ENCODE results near the gene VWA5B1.

Gene VWA5B1

GRCh38 chr1:20377516-20378270 lies 87.0 kb downstream of the VWA5B1 start:
- H3K4me3 ChIP-seq (ENCODE audit: low read depth, low read length): no peak overlapping the region
- no peak for TF ChIP-seq CTCF (IDR thresholded peaks at IDR 0.05; ENCODE audit: borderline replicate concordance, insufficient read depth, low read depth, low read length)

GRCh38 chr1:20379075-20379474 lies 88.4 kb downstream of the VWA5B1 start:
- no peak for TF ChIP-seq CTCF (IDR thresholded peaks at IDR 0.05; ENCODE audit: borderline replicate concordance, insufficient read depth, low read depth, low read length)
- H3K4me3 ChIP-seq (ENCODE audit: low read depth, low read length): no peak overlapping the region

DNA sequence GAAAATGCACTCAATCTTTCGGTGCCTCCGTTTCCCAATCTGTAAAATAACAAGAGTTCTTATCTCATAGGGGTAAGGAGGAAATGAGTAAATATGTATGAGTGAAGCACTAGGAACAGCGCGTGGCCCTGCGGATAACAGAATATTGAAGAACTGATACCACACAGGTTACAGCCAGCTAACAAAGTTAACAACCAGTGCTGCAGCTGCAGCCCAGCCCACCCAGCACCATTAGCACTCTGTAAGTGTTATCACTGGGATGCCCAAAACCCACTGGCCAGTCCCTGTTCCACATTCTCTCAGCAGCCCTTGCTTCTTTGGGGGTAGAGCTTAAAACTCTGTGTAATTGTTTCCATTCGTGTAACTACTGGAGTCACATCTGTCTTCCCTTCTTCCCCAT lies 89.5 kb downstream of the VWA5B1 start:
- no peak for TF ChIP-seq CTCF (IDR thresholded peaks at IDR 0.05; ENCODE audit: borderline replicate concordance, insufficient read depth, low read depth, low read length)

DNA sequence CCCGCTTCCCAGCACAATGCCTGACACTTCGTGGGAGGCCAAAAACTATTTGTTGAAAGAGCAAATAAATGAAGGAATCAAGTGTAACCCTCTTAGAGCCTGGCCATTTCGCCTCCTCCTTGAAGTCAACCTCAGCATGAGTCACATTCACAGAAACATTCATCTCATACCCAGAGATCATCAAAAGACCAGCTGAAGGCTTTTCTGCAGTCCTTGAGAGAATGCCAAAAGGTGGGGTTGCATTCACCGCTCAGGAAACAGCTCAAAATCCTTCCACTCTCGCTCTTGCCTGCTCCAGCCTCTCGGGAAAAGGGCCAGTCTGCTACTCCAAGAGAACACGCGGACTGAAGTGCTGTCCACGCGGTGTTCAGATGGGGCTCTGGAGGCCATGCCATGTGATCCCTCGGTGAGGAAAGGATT lies 90.0 kb downstream of the VWA5B1 start:
- TF ChIP-seq CTCF (IDR thresholded peaks at IDR 0.05; ENCODE audit: borderline replicate concordance, insufficient read depth, low read depth, low read length): no peak
- no peak overlapping the region for H3K4me3 ChIP-seq (ENCODE audit: low read depth, low read length)

More for the DNA sequence above, 89.5 kb downstream of the VWA5B1 start:
- no peak overlapping the region for H3K4me3 ChIP-seq (ENCODE audit: low read depth, low read length)

GRCh38 chr1:20381045-20381641 lies 90.5 kb downstream of the VWA5B1 start:
- TF ChIP-seq CTCF (IDR thresholded peaks at IDR 0.05; ENCODE audit: borderline replicate concordance, insufficient read depth, low read depth, low read length): no peak
- no peak overlapping the region for H3K4me3 ChIP-seq (ENCODE audit: low read depth, low read length)

GRCh38 chr1:20381961-20382360 lies 91.3 kb downstream of the VWA5B1 start:
- no peak for TF ChIP-seq CTCF (IDR thresholded peaks at IDR 0.05; ENCODE audit: borderline replicate concordance, insufficient read depth, low read depth, low read length)
- H3K4me3 ChIP-seq (ENCODE audit: low read depth, low read length): no peak overlapping the region

DNA sequence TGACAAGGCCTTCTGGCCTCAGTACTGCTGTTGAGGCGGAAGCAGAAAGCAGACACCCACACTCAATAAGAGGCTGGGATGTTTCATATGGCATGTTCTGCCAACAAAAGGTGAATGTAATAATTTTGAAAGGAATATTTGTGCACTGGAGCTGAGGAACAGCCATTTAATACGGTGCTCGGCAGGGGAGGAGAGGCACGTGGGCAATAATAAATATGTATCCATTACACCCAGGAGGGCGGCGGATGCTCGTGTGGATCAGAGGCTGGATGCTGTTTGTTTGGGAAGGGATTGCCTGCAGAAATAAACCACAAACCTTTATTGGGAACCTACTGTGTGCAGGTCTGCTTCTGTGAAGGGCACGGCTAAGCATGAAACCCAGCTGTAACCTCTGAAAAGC lies 92.0 kb downstream of the VWA5B1 start:
- TF ChIP-seq CTCF (IDR thresholded peaks at IDR 0.05; ENCODE audit: borderline replicate concordance, insufficient read depth, low read depth, low read length): no peak
- no peak overlapping the region for H3K4me3 ChIP-seq (ENCODE audit: low read depth, low read length)
